Astrocyte (in vitro differentiated cells and primary cell): ENCODE measurements around the gene TRIM52. TPM values are rescaled to one million over a fixed set of nuclear protein-coding genes. Genes with fewer than 3 reads are reported as not detected.

ENCODE experiments used
- DNase-seq: peaks from one replicate; pipeline ENCODE4 v3.0.0-alpha.2; 2010; ENCODE audit warnings: low read depth
- FAIRE-seq: peaks from 2 replicates; lab custom pipeline; 2011; peaks lifted over from hg19 to GRCh38; lab: Jason Lieb, UNC
- H2AFZ ChIP-seq: 2 replicates; pipeline ENCODE4 v1.6.0; 2012; ENCODE audit warnings: low read depth, low read length, inconsistent platforms
- H3K27ac ChIP-seq: 2 replicates; pipeline ENCODE4 v1.5.1; 2011; ENCODE audit warnings: low read depth, low read length, inconsistent platforms
- H3K27me3 ChIP-seq: 2 replicates; pipeline ENCODE4 v1.6.0; 2011; ENCODE audit warnings: low read length, inconsistent platforms; ENCODE audit not compliant: insufficient read depth
- H3K36me3 ChIP-seq: 2 replicates; pipeline ENCODE4 v1.5.1; 2011; ENCODE audit warnings: low read length, inconsistent platforms; ENCODE audit not compliant: insufficient read depth
- H3K4me1 ChIP-seq: 2 replicates; pipeline ENCODE4 v1.5.1; 2011; ENCODE audit warnings: low read length, inconsistent platforms; ENCODE audit not compliant: insufficient read depth
- H3K4me2 ChIP-seq: 2 replicates; pipeline ENCODE4 v1.6.0; 2012; ENCODE audit warnings: low read length, inconsistent platforms
- H3K4me3 ChIP-seq: 2 replicates; pipeline ENCODE4 v1.5.1; 2011; ENCODE audit warnings: low read depth, mild to moderate bottlenecking, low read length, inconsistent platforms; ENCODE audit not compliant: insufficient read depth
- H3K79me2 ChIP-seq: 2 replicates; pipeline ENCODE4 v1.6.0; 2012; ENCODE audit warnings: mild to moderate bottlenecking, low read length, inconsistent platforms; ENCODE audit not compliant: insufficient read depth
- H3K9ac ChIP-seq: 2 replicates; pipeline ENCODE4 v1.6.0; 2012; ENCODE audit warnings: mild to moderate bottlenecking, low read length, inconsistent platforms
- H3K9me3 ChIP-seq: 2 replicates; pipeline ENCODE4 v1.5.1; 2012; ENCODE audit warnings: low read depth, mild to moderate bottlenecking, low read length, inconsistent platforms; ENCODE audit not compliant: insufficient read depth
- H4K20me1 ChIP-seq: 2 replicates; pipeline ENCODE4 v1.6.0; 2012; ENCODE audit warnings: low read length, inconsistent platforms; ENCODE audit not compliant: insufficient read depth
- H3K27ac Mint-ChIP-seq: one replicate; pipeline ENCODE4 v1.8.0; 2021; ENCODE audit warnings: mild to moderate bottlenecking, mixed read lengths; ENCODE audit not compliant: unreplicated experiment
- H3K27me3 Mint-ChIP-seq: one replicate; pipeline ENCODE4 v1.8.0; 2021; ENCODE audit warnings: low read depth, mixed read lengths; ENCODE audit not compliant: unreplicated experiment
- H3K36me3 Mint-ChIP-seq: one replicate; pipeline ENCODE4 v1.8.0; 2021; ENCODE audit warnings: low read depth, mixed read lengths; ENCODE audit not compliant: unreplicated experiment
- H3K4me1 Mint-ChIP-seq: one replicate; pipeline ENCODE4 v1.8.0; 2021; ENCODE audit warnings: low read depth, mixed read lengths; ENCODE audit not compliant: unreplicated experiment
- H3K4me3 Mint-ChIP-seq: one replicate; pipeline ENCODE4 v1.8.0; 2021; ENCODE audit warnings: mild to moderate bottlenecking, moderate library complexity, mixed read lengths; ENCODE audit not compliant: unreplicated experiment
- H3K9me3 Mint-ChIP-seq: one replicate; pipeline ENCODE4 v1.8.0; 2021; ENCODE audit warnings: mild to moderate bottlenecking, mixed read lengths; ENCODE audit not compliant: unreplicated experiment
- CTCF ChIP-seq: IDR thresholded peaks from 2 replicates; pipeline ENCODE4 v1.5.1; 2011; ENCODE audit warnings: low read depth, mild to moderate bottlenecking, inconsistent platforms, low read length, moderate library complexity; ENCODE audit not compliant: insufficient read depth
- EZH2 ChIP-seq: IDR thresholded peaks from 2 replicates; pipeline ENCODE4 v1.6.1; 2012; ENCODE audit warnings: mild to moderate bottlenecking, low read length, inconsistent platforms; ENCODE audit not compliant: insufficient read depth
- total RNA-seq: library from RNA; stranded (reverse); gene quantifications from 2 replicates; pipeline ENCODE4 v1.2.1, GENCODE V29; 2021

TRIM52 gene
- total RNA-seq, 1 donor from 2014 or later = 6.5 TPM

GRCh38 chr5:181243018-181243563, 17.9 kb downstream of the TRIM52 start:
- Histone ChIP-seq H3K36me3 (peaks cover 38% of the 10 kb centered on the region), H3K9ac (peak overlapping the region; percentile 96), H4K20me1 (peaks cover 60% of the 10 kb centered on the region), H3K4me1 (peaks cover 34% of the 10 kb centered on the region), H3K27me3 (no peaks in the 10 kb centered on the region), H3K9me3 (no peaks in the 10 kb centered on the region), H3K4me3 (peak overlapping the region; percentile 99), H3K4me2 (peak overlapping the region; percentile 98), H3K79me2 (peaks cover 90% of the 10 kb centered on the region), H2AFZ (peak overlapping the region; percentile 99), H3K27ac (peak overlapping the region; percentile 93)
- TF ChIP-seq CTCF = no peak
- no peak for TF ChIP-seq EZH2
- peaks cover 34% of the 10 kb centered on the region for H3K36me3 Mint-ChIP-seq
- DNase-seq (no peak), FAIRE-seq (no peak)
- H3K27ac Mint-ChIP-seq = peak overlapping the region; percentile 99
- H3K4me3 Mint-ChIP-seq = peak overlapping the region; percentile 92
- no peaks in the 10 kb centered on the region for H3K9me3 Mint-ChIP-seq
- no peaks in the 10 kb centered on the region for H3K27me3 Mint-ChIP-seq
- peaks cover 28% of the 10 kb centered on the region for H3K4me1 Mint-ChIP-seq

DNA sequence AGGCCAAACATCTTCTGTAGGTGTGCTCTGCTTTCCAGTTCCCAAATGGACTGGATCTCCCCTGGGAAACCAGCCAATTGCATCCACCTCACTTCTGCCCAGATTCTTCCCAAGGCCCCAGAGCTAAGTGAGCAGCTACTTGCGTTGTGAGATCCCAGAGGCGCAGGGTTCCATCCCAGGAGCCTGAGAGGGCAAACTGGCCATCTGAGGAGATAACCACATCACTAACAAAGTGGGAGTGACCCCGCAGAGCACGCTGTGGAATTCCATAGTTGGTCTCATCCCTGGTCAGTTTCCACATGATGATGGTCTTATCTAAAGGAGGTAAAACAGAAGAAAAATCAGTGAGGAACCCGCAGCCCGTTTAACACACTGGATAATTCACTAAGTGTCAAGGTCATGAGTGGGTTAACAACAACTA, 18.9 kb downstream of the TRIM52 start:
- no peak for FAIRE-seq
- TF ChIP-seq EZH2 = no peak
- TF ChIP-seq CTCF = no peak
- peaks cover 39% of the 10 kb centered on the region for H3K36me3 Mint-ChIP-seq
- Histone ChIP-seq H3K4me3 (peak overlapping the region; percentile 99), H3K4me1 (peaks cover 29% of the 10 kb centered on the region), H3K9ac (peak overlapping the region; percentile 96), H3K9me3 (no peaks in the 10 kb centered on the region), H3K36me3 (peaks cover 48% of the 10 kb centered on the region), H4K20me1 (peaks cover 65% of the 10 kb centered on the region), H2AFZ (no peak overlapping the region), H3K27ac (peak overlapping the region; percentile 93), H3K27me3 (no peaks in the 10 kb centered on the region), H3K4me2 (peak overlapping the region; percentile 98), H3K79me2 (peaks cover 91% of the 10 kb centered on the region)
- H3K27me3 Mint-ChIP-seq = no peaks in the 10 kb centered on the region
- peak overlapping the region; percentile 92 for H3K4me3 Mint-ChIP-seq
- no peak for DNase-seq
- H3K9me3 Mint-ChIP-seq = no peaks in the 10 kb centered on the region
- peaks cover 38% of the 10 kb centered on the region for H3K4me1 Mint-ChIP-seq
- peak overlapping the region; percentile 99 for H3K27ac Mint-ChIP-seq

- Mint-ChIP-seq H3K27ac (peak overlapping the region; percentile 99), H3K4me3 (peak overlapping the region; percentile 92), H3K4me1 (peaks cover 40% of the 10 kb centered on the region), H3K27me3 (no peaks in the 10 kb centered on the region), H3K36me3 (peaks cover 45% of the 10 kb centered on the region), H3K9me3 (no peaks in the 10 kb centered on the region)
- H2AFZ ChIP-seq = no peak overlapping the region
- peak overlapping the region; percentile 99 for H3K4me3 ChIP-seq
- no peaks in the 10 kb centered on the region for H3K27me3 ChIP-seq
- FAIRE-seq = no peak
- peak overlapping the region; percentile 93 for H3K27ac ChIP-seq
- H3K79me2 ChIP-seq = peaks cover 88% of the 10 kb centered on the region
- H4K20me1 ChIP-seq = peaks cover 70% of the 10 kb centered on the region
- peak overlapping the region; percentile 98 for H3K4me2 ChIP-seq
- H3K4me1 ChIP-seq = peaks cover 29% of the 10 kb centered on the region
- no peaks in the 10 kb centered on the region for H3K9me3 ChIP-seq
- peak; percentile 69 for DNase-seq
- peaks cover 54% of the 10 kb centered on the region for H3K36me3 ChIP-seq
- peak overlapping the region; percentile 96 for H3K9ac ChIP-seq
- TF ChIP-seq EZH2 (no peak), CTCF (no peak)
These were observed 19.5 kb downstream of the TRIM52 start for GRCh38 chr5:181241393-181241975.
